ENCODE measurements around the gene EPN2.
"Not testable (repeated sequence)": the region's sequence is repeated elsewhere in the genome, so short reads cannot be mapped to it uniquely, and the experiment has no call there.

EPN2 gene

GRCh38 chr17:19269641-19270040 is 32.5 kb downstream of the EPN2 start:
- no peak for DNase-seq

DNA sequence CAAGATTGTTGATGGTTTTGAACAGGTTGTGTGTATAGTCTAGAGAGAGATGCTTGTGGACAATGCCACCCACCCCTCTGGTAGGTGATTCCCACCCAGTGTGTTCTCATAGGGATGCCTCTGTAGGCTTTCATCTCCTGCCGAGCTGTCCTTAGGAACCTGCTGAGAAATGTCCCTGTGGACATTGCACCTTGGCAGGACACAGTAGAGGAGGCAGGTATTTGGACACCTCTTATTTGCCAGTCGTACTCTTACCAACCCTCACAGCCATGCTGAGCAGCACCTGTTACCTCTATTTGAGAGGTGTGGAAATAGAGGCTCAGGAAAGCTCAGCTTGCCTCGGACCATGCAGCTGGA is 33.2 kb downstream of the EPN2 start:
- DNase-seq: no peak

- DNase-seq: no peak
These were observed 33.8 kb downstream of the EPN2 start for GRCh38 chr17:19270704-19271611.

- DNase-seq: no peak
These were observed 34.7 kb downstream of the EPN2 start for GRCh38 chr17:19271780-19272357.

DNA sequence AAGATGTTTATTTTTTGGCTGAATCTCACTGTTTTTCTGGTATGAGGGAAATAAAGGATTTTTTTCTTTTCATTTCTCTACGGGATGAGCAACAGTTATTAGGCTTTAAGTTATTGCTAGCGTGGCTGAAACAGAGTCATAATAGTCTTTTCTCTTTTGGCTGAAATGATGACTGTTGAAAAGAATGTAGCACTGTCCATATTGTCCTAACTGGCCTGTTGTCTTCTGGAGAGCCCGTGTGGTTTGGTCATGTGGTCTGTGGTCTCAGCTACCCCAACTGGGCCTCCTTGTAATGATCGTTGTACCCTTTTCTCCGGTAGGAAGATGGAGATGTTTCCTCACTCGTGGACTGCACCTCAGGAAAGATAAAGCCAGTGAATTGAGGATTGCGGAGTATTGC is 36.6 kb downstream of the EPN2 start:
- no peak for DNase-seq

- no peak for DNase-seq
These were observed 37.7 kb downstream of the EPN2 start for GRCh38 chr17:19274893-19275292.

GRCh38 chr17:19275457-19276127 is 38.4 kb downstream of the EPN2 start:
- DNase-seq: no peak

DNA sequence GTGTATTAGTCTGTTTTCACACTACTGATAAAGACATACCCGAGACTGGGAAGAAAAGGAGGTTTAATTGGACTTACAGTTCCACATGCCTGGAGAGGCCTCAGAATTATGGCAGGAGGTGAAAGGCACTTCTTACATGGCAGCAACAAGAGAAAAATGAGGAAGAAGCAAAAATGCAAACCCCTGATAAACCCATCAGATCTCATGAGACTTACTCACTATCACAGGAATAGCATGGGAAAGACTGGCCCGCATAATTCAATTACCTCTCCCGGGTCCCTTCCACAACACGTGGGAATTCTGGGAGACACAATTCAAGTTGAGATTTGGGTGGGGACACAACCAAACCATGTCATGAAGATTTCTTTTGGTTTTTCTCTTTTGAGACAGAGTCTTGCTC is 41.1 kb downstream of the EPN2 start:
- not testable (repeated sequence) for DNase-seq

DNA sequence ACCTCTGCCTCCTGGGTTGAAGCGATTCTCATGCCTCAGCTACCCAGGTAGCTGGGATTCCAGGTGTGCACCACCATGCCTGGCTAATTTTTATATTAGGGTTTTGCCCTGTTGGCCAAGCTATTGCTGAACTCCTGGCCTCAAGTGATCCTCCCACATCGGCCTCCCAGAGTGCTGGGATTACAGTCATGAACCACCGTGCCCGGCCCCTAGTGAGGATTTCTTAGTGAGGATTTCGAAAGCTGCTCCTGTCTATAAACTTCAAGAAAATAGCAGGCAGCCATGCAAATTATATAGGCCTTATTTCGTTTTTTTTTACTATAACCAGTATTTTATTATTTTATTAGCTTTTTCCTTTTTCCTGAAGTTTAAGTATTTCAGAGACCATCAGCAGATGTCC is 41.6 kb downstream of the EPN2 start:
- DNase-seq: no peak

DNA sequence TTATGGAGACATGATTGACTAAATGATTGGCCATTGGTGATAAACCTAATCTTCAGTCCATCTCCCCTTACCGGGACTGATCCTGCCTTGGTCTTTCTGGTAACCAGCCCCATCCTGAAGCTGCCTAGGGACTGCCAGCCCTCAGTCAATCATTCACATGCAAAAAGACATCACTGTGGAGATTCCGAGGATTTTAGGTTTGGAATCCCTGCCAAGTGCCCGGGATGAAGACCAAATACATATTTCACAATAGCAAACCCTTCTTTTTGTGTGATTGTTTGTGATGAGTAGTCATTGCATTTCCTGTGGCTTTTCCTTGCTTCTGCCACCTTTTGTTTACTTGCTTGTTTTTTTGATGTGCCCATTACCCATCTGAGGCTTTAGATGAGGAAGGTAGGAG is 44.0 kb downstream of the EPN2 start:
- no peak for DNase-seq

- DNase-seq: no peak
These were observed 47.1 kb downstream of the EPN2 start for GRCh38 chr17:19284005-19284959.

DNA sequence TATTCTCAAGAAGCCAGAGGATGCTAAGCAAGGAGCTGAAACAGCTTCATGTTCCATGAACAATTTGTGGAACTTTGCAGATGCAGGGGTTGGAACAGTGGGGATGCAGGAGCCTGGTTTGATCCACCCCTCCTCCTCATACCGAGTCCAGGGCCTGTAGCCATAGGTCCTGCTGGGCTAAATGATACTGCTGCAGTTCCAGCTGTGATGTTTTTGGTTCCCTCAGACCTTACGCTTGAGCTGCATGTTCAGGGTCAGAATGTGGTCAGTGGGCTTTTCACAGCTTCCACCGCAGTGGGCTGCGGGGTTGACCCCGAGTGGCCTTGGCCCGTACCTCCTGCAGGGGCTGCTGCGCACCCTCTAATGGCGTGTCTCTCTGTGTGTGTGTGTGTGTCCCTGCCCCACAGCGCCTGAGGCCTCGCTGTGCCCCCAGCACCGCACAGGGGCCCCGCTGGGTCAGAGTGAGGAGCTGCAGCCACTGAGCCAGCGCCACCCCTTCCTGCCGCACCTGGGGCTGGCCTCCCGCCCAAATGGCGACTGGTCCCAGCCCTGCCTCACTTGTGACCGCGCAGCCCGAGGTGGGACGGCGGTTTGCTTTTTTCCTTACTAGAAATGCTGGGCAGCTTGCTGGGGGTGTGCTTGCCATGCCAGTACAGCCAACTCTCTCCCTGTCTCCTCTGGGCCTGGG is 48.2 kb downstream of the EPN2 start:
- DNase-seq: no peak

- DNase-seq: no peak
These were observed 49.7 kb downstream of the EPN2 start for GRCh38 chr17:19286751-19287341.

DNA sequence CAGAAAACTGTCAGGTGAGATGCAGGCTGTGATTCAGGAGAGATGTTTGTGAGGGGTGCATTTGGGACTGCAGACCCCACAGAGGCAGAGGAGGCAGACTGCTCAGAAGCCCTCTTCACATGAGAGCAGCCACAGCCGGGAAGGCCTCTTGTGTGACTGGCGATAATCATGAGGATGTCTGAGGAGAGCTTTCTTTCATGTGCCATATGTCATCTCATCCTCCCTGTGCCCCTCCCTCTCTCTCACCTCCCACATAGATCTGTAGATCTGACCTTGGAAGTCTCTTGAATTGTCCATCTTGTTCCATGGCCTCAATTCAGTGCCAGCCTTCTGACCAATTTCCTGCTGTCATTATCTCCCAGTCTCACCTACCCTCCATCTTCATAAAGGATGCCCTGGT is 50.5 kb downstream of the EPN2 start:
- no peak for DNase-seq

GRCh38 chr17:19288453-19288852 is 51.3 kb downstream of the EPN2 start:
- no peak for DNase-seq

GRCh38 chr17:19290066-19290705 is 53.0 kb downstream of the EPN2 start:
- DNase-seq: no peak

GRCh38 chr17:19291646-19292376 is 54.6 kb downstream of the EPN2 start:
- no peak for DNase-seq

DNA sequence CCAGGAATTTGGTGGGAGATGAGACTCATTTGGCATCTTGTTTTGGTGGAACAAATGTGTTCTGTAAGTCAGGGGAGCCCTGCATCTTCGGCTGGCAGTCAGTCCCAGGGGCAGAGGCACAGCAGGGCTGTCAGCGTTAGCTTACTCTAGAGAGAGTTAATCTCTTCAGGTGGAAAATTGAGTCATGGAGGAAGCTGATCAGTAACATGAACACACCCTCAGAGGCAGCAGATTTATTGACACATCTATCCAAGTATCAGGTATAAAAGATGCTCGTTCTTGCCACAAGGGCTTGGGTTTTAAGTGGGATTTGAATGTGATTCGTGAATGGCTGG is 55.2 kb downstream of the EPN2 start:
- no peak for DNase-seq

GRCh38 chr17:19294443-19294842 is 57.3 kb downstream of the EPN2 start:
- no peak for DNase-seq

DNA sequence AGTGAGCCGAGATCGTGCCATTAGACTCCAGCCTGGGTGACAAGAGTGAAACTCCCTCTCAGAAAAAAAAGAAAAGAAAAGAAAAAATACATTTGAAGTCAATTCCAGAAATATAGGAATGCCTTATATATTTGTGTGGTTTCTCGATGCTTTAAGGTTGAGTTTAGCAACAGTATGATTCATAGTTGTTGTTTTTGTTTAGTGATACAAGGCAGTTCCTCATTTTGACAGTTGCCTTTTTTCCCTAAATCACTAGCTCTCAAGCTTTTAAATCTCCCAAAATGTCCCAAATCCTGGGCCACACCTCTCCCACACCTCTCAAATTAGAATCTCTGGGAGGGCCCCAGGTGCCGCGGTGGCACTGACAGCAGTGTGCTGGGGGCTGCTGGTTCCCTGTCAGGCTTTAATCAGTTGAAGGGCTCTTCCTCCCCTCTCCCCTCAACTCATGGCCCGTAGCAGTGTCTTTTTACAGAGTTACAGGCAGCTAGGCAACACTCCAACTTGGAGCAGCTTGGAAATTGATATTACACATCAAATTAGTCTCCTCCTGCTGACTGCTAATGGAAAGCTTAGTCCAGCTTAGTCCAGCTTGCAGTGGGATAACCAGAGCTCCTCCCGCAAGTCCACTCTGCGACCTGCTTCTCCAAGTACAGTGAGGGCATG is 58.4 kb downstream of the EPN2 start:
- DNase-seq: no peak

Measured in activated CD8-positive, alpha-beta memory T cell treated with anti-CD3 and anti-CD28 coated beads for 24 hours (primary cell).